ENCODE data around the gene NPLOC4. TPM values are rescaled to one million over a fixed set of nuclear protein-coding genes. Genes with fewer than 3 reads are reported as not detected.

The NPLOC4 gene
- total and polyA plus RNA-seq, 2 of the 13 experiments (the other 11 are each of a cell fraction or from before 2014, with no cell fraction given), result 57.0 to 97.0 TPM

DNA sequence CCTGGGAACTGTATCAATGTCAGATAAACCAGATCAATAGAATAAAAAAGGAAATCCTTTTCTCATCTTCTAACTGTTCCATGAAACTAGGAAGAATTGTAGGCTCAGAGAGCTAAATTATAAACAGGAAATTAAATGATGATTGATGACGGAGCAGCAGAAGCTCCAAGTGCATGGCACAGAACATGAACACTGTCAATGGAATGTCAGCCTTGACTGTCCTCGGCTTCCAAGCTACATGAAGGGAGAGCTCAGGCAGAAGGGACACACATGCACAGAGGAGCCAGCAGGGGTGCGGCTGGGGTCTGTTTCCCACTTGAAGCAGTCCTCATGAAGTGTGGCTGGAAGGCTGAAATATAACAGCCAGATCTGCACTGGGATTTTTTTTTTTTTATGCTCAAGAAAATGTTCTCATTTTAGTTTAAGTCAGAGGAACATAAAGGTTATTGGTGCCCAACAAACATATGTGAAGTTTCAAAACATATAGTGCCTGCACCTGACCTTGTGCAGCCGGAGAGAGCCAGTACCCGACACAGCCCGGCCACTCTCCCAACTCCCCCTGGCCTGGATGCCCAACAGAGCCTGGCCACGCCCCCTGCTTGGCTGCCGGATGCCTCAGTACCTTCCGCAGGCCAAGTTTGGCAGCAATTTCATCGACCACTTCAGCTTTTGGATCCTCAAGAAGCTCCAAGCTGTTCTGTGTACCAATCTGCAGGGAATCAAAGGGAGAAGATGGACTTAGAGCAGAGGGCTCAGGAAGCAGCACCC, 37.0 kb downstream of the NPLOC4 start:
- Histone ChIP-seq H3K36me3 (replicated peaks in 1 of 2; ENCODE audit: control insufficient read depth in 1 of 2, insufficient read depth in 2 of 2, low read length in 2 of 2) (peaks cover 33 to 71% of the 10 kb centered on the region in 2 experiments), H3K4me3 (replicated peaks in 1 of 3; ENCODE audit: insufficient read depth in 1 of 3, low read depth in 2 of 3, low read length in 3 of 3) (no peak overlapping the region), H3K4me1 (ENCODE audit: insufficient read depth, low read length) (no peaks in the 10 kb centered on the region), H2AFZ (ENCODE audit: low read length) (no peak overlapping the region), H3K4me2 (ENCODE audit: low read depth, low read length) (no peak overlapping the region), H4K20me1 (ENCODE audit: insufficient read depth, low read length) (0 out of 2 replicates have a peak, but pooled peaks cover 10% of the 10 kb centered on the region), H3K27ac (ENCODE audit: extremely low read length, insufficient read depth, low read length) (no peak overlapping the region), H3K27me3 (ENCODE audit: control insufficient read depth in 1 of 2, insufficient read depth in 2 of 2, low read length in 2 of 2) (no peaks in the 10 kb centered on the region), H3K79me2 (ENCODE audit: insufficient read depth, low read length) (no peaks in the 10 kb centered on the region), H3K9me3 (ENCODE audit: low read length) (no peaks in the 10 kb centered on the region), H3K9ac (ENCODE audit: insufficient read depth, low read depth, low read length) (no peak overlapping the region)
- BruUV-seq (replicated peaks), result no TSS peak
- TF ChIP-seq ZNF629 (CRISPR knock-in tag; conservative IDR thresholded peaks at IDR 0.05) (no peak), ZNF468 (CRISPR knock-in tag; IDR thresholded peaks at IDR 0.05) (no peak), PAX8 (CRISPR knock-in tag; IDR thresholded peaks at IDR 0.05; ENCODE audit: borderline replicate concordance) (no peak), MLLT10 (CRISPR knock-in tag; IDR thresholded peaks at IDR 0.05) (no peak), AGO2 (optimal IDR thresholded peaks at IDR 0.05; ENCODE audit: low read depth, low read length) (peak; percentile 27)
- TF ChIP-seq, protein P1, sequence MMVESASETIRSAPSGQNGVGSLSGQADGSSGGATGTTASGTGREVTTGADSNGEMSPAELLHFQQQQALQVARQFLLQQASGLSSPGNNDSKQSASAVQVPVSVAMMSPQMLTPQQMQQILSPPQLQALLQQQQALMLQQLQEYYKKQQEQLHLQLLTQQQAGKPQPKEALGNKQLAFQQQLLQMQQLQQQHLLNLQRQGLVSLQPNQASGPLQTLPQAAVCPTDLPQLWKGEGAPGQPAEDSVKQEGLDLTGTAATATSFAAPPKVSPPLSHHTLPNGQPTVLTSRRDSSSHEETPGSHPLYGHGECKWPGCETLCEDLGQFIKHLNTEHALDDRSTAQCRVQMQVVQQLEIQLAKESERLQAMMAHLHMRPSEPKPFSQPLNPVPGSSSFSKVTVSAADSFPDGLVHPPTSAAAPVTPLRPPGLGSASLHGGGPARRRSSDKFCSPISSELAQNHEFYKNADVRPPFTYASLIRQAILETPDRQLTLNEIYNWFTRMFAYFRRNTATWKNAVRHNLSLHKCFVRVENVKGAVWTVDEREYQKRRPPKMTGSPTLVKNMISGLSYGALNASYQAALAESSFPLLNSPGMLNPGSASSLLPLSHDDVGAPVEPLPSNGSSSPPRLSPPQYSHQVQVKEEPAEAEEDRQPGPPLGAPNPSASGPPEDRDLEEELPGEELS (CRISPR knock-in tag; IDR thresholded peaks at IDR 0.05), result no peak
- TF ChIP-seq, protein P2, sequence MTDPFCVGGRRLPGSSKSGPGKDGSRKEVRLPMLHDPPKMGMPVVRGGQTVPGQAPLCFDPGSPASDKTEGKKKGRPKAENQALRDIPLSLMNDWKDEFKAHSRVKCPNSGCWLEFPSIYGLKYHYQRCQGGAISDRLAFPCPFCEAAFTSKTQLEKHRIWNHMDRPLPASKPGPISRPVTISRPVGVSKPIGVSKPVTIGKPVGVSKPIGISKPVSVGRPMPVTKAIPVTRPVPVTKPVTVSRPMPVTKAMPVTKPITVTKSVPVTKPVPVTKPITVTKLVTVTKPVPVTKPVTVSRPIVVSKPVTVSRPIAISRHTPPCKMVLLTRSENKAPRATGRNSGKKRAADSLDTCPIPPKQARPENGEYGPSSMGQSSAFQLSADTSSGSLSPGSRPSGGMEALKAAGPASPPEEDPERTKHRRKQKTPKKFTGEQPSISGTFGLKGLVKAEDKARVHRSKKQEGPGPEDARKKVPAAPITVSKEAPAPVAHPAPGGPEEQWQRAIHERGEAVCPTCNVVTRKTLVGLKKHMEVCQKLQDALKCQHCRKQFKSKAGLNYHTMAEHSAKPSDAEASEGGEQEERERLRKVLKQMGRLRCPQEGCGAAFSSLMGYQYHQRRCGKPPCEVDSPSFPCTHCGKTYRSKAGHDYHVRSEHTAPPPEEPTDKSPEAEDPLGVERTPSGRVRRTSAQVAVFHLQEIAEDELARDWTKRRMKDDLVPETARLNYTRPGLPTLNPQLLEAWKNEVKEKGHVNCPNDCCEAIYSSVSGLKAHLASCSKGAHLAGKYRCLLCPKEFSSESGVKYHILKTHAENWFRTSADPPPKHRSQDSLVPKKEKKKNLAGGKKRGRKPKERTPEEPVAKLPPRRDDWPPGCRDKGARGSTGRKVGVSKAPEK (CRISPR knock-in tag; IDR thresholded peaks at IDR 0.05; ENCODE audit: borderline replicate concordance), result no peak
- ChIA-PET CTCF (ENCODE audit: low intra/inter-chr PET ratio, low total read pairs) (interaction anchor here (2.1 kb wide), 1 partner anchor 41 kb away, joined by 12 read pairs; no protein-coding TSS in a partner anchor), POLR2A (interaction anchor here (0.5 to 1.2 kb wide), 3 partner anchors 15 to 87 kb away, joined by 3 to 4 read pairs (median 3); partner anchors contain the start of gene FAAP100)
- WGBS (ENCODE audit: low lambda C conversion rate), result 99% methylated on average over 7 of the region's 10 CpGs
- FAIRE-seq (no peak), DNase-seq (ENCODE audit: low spot score) (no peak), ATAC-seq (no peak)
- in situ Hi-C loops (cut with HindIII; ENCODE audit: extremely low pct_ligation_motif_present, low pct_unique_long_range_greater_than_20kb) (no loop called here), intact Hi-C loops (cut with micrococcal nuclease; ENCODE audit: unreplicated experiment) (loop anchor here (2.0 kb wide), 1 partner anchor 41 kb away; no protein-coding TSS in a partner anchor)

Data from HepG2 (cell line).